GM12878 (cell line): Measurements from ENCODE around the gene SNCG. TPM values are rescaled to one million over a fixed set of nuclear protein-coding genes. Genes with fewer than 3 reads are reported as not detected.

Experiments
- ATAC-seq: fragments of 200-7000 bp; cut with Tn5 transposase; 3 replicates; pipeline ENCODE4 v1.9.1; 2020; ENCODE audit warnings: mild to moderate bottlenecking, moderate library complexity
- BruUV-seq: library from RNA; stranded (reverse); fragments of 400-500 nt; replicated peaks from 2 replicates; lab custom pipeline; 2021; lab: Mats Ljungman, UMichigan
- CTCF ChIA-PET: fragments of 300-600 bp; sonication (Branson Sonifier 250); formaldehyde crosslinking; extraction: SDS; loops from one replicate; lab custom pipeline; 2021; ENCODE audit warnings: inconsistent platforms; lab: Yijun Ruan, JAX
- POLR2A ChIA-PET: fragments of 350-600 bp; formaldehyde crosslinking; extraction: SDS; loops from one replicate; lab custom pipeline; 2021; ENCODE audit warnings: inconsistent platforms; lab: Charles Lee
- RAD21 ChIA-PET: fragments of 300-600 bp; sonication (Branson Sonifier 250); formaldehyde crosslinking; loops from one replicate; lab custom pipeline; 2023; ENCODE audit warnings: antibody characterized with exemption; ENCODE audit not compliant: unreplicated experiment; lab: Charles Lee
- SMC1A ChIA-PET: fragments of 300-600 bp; sonication (Branson Sonifier 250); formaldehyde crosslinking; loops from one replicate; lab custom pipeline; 2023; ENCODE audit not compliant: unreplicated experiment, uncharacterized antibody; lab: Charles Lee
- DNase-seq: peaks from one replicate; pipeline ENCODE4 v3.0.0-alpha.2; 2011; ENCODE audit warnings: low read depth, low spot score
- FAIRE-seq: peaks from 3 replicates; lab custom pipeline; 2011; peaks lifted over from hg19 to GRCh38; lab: Jason Lieb, UNC
- H2AFZ ChIP-seq: 2 replicates; pipeline ENCODE4 v1.6.0; 2011; ENCODE audit warnings: low read depth, low read length, control low read depth; ENCODE audit not compliant: control insufficient read depth
- H3K27ac ChIP-seq: 2 replicates; pipeline ENCODE4 v1.5.1; 2011; ENCODE audit warnings: control low read depth; ENCODE audit not compliant: control insufficient read depth, insufficient read depth
- H3K27me3 ChIP-seq, 2 experiments: replicated peaks in 1 of 2; 2 replicates each; pipeline versions ENCODE4 v1.6.0 to v1.6.1; 2011; ENCODE audit warnings: low read length in 1 of 2; ENCODE audit not compliant: control insufficient read depth in 2 of 2, insufficient read depth in 2 of 2
- H3K36me3 ChIP-seq, 2 experiments: 2 replicates each; pipeline ENCODE4 v1.5.1; 2011; ENCODE audit warnings: low read length in 1 of 2; ENCODE audit not compliant: control insufficient read depth in 2 of 2, insufficient read depth in 2 of 2
- H3K4me1 ChIP-seq: 2 replicates; pipeline ENCODE4 v1.6.1; 2011; ENCODE audit warnings: mild to moderate bottlenecking, low read length, moderate library complexity, mixed read lengths; ENCODE audit not compliant: control insufficient read depth, insufficient read depth
- H3K4me2 ChIP-seq: 2 replicates; pipeline ENCODE4 v1.6.0; 2011; ENCODE audit warnings: control low read depth; ENCODE audit not compliant: control insufficient read depth, insufficient read depth
- H3K4me3 ChIP-seq: fragments of 200-600 bp; sonication (generic); 2 replicates; pipeline ENCODE4 v1.5.1; 2016
- H3K79me2 ChIP-seq: 2 replicates; pipeline ENCODE4 v1.6.0; 2011; ENCODE audit warnings: low read length; ENCODE audit not compliant: control insufficient read depth, insufficient read depth
- H3K9ac ChIP-seq: 2 replicates; pipeline ENCODE4 v1.8.0; 2011; ENCODE audit warnings: low read length, control low read depth, mixed read lengths; ENCODE audit not compliant: control insufficient read depth, insufficient read depth
- H3K9me3 ChIP-seq: replicated peaks from 3 replicates; pipeline ENCODE4 v1.5.1; 2011; ENCODE audit warnings: mild to moderate bottlenecking, low read length; ENCODE audit not compliant: control insufficient read depth, insufficient read depth
- H4K20me1 ChIP-seq: 2 replicates; pipeline ENCODE4 v1.6.0; 2011; ENCODE audit not compliant: control insufficient read depth, insufficient read depth
- ATF2 ChIP-seq: IDR thresholded peaks from 2 replicates; pipeline ENCODE4 v1.6.1; 2012; ENCODE audit warnings: low read length, inconsistent platforms
- FOS ChIP-seq: IDR thresholded peaks from 3 replicates; pipeline ENCODE4 v1.6.1; 2011; ENCODE audit warnings: borderline replicate concordance; ENCODE audit not compliant: insufficient read length; ENCODE audit errors: extremely low read depth
- HDAC2 ChIP-seq: fragments of 200-600 bp; sonication (generic); IDR thresholded peaks from 2 replicates; pipeline ENCODE4 v1.6.1; 2017
- KDM1A ChIP-seq: fragments of 200-600 bp; sonication (generic); IDR thresholded peaks from 2 replicates; pipeline ENCODE4 v1.6.1; 2016; ENCODE audit warnings: borderline replicate concordance
- MLLT1 ChIP-seq: fragments of 450-650 bp; IDR thresholded peaks from 2 replicates; pipeline ENCODE4 v1.6.1; 2016; ENCODE audit warnings: mild to moderate bottlenecking
- NFYB ChIP-seq: IDR thresholded peaks from 2 replicates; pipeline ENCODE4 v1.6.1; 2011; ENCODE audit warnings: low read depth, mild to moderate bottlenecking, low read length, improper control_type of control experiment, moderate library complexity; ENCODE audit not compliant: insufficient read depth
- POLR2AphosphoS2 ChIP-seq: IDR thresholded peaks from 2 replicates; pipeline ENCODE4 v1.6.1; 2011; ENCODE audit warnings: low read depth, mild to moderate bottlenecking, low read length, improper control_type of control experiment, moderate library complexity
- SIX5 ChIP-seq: IDR thresholded peaks from 2 replicates; pipeline ENCODE4 v1.6.1; 2011; ENCODE audit warnings: mild to moderate bottlenecking, low read depth, low read length, moderate library complexity; ENCODE audit not compliant: severe bottlenecking
- SMARCA5 ChIP-seq: fragments of 450-650 bp; IDR thresholded peaks from 2 replicates; pipeline ENCODE4 v1.6.1; 2017; ENCODE audit warnings: mild to moderate bottlenecking
- ZNF687 ChIP-seq: fragments of 450-650 bp; IDR thresholded peaks from 2 replicates; pipeline ENCODE4 v1.6.1; 2017; ENCODE audit warnings: mild to moderate bottlenecking, moderate library complexity
- WGBS: methylation state at CpG from one replicate; pipeline ENCODE4 v1.1.6; 2016; ENCODE audit warnings: low lambda C conversion rate; ENCODE audit not compliant: insufficient replicate concordance, insufficient coverage; ENCODE audit errors: missing lambda C conversion rate; 5-methylcytosine and 5-hydroxymethylcytosine counted together
- in situ Hi-C: fragments of 300-500 bp; cut with MboI; formaldehyde crosslinking; loops from 9 replicates; pipeline ENCODE4 v1.14.3; 2018; ENCODE audit warnings: mixed read lengths
- intact Hi-C: fragments of 100-400 bp; cut with micrococcal nuclease; formaldehyde crosslinking; loops from one replicate; pipeline ENCODE4 v1.14.2; 2022; ENCODE audit not compliant: unreplicated experiment
- polyA plus RNA-seq, 11 experiments: library from polyadenylated mRNA; depleted of rRNA in 4 of 11; unstranded in 6 of 11; stranded (reverse) in 5 of 11; fragments of >200 nt; fragmentation: Nextera tagmentation in 4 of 11; fragmentation: Illumina TruSeq in 1 of 11; extraction: Ambion mirVana in 4 of 11; extraction: Trizol in 1 of 11; gene quantifications; 1 replicate in 1 of 11; 2 replicates in 10 of 11; pipeline versions ENCODE4 v1.2.1 to v1.2.3, GENCODE V29; 2011 to 2016; ENCODE audit warnings: inconsistent platforms in 2 of 11, missing spikeins in 2 of 11, low read depth in 1 of 11
- total RNA-seq, 4 experiments: library from RNA; depleted of rRNA in 3 of 4; stranded (reverse); fragments of >200 nt in 3 of 4; fragmentation: Illumina TruSeq in 1 of 4; extraction: Trizol in 1 of 4; gene quantifications; 2 replicates each; pipeline versions ENCODE4 v1.2.1 to v1.2.3, GENCODE V29; 2013 to 2021

Gene SNCG
- total and polyA plus RNA-seq, 10 of the 15 experiments (the other 5 are each of a cell fraction or from before 2014, with no cell fraction given), result 0.22 to 1.3 (median 0.42) TPM; not detected in 6

- TF ChIP-seq ZNF687 (no peak), ATF2 (no peak), KDM1A (no peak)
Observed at GRCh38 chr10:86968271-86968993, 10.0 kb downstream of the SNCG start, which contains the start of gene ADIRF (continued).

GRCh38 chr10:86968994-86969355 is 10.6 kb downstream of the SNCG start:
- H3K4me1 ChIP-seq, result peaks cover 54% of the 10 kb centered on the region
- peaks cover 0 to 2% of the 10 kb centered on the region in 2 experiments; a peak in 1 of 4 replicates for H3K27me3 ChIP-seq
- CTCF ChIA-PET, result interaction anchor here (1.0 kb wide), 1 partner anchor 9 kb away, joined by 4 read pairs; no protein-coding TSS in a partner anchor
- DNase-seq, result no peak
- no peak overlapping the region for H3K27ac ChIP-seq
- FAIRE-seq, result no peak
- SMC1A ChIA-PET, result no interaction called here
- BruUV-seq, result no TSS peak
- POLR2A ChIA-PET, result no interaction called here
- no peak overlapping the region for H3K4me3 ChIP-seq
- TF ChIP-seq KDM1A (no peak), HDAC2 (no peak), SMARCA5 (no peak), POLR2AphosphoS2 (no peak), MLLT1 (no peak), NFYB (no peak), FOS (no peak), SIX5 (no peak)
- no peaks in the 10 kb centered on the region for H3K36me3 ChIP-seq
- no peaks in the 10 kb centered on the region for H4K20me1 ChIP-seq
- H3K9me3 ChIP-seq, result no peaks in the 10 kb centered on the region
- H2AFZ ChIP-seq, result no peak overlapping the region
- intact Hi-C loops (loop anchor here (5.0 kb wide), 1 partner anchor 123 kb away; the partner anchor contains the start of gene GLUD1), in situ Hi-C loops (no loop called here)
- RAD21 ChIA-PET, result no interaction called here
- no peaks in the 10 kb centered on the region for H3K79me2 ChIP-seq
- peak overlapping the region; percentile 53 for H3K4me2 ChIP-seq
- no peak overlapping the region for H3K9ac ChIP-seq
- no peak for ATAC-seq
- WGBS, result 95% methylated on average over 9 of the region's 9 CpGs
